Measurements from ENCODE around the gene PDXK. TPM values are rescaled to one million over a fixed set of nuclear protein-coding genes. Genes with fewer than 3 reads are reported as not detected.

PDXK gene
- total and polyA plus RNA-seq, 2 of the 8 experiments (the other 6 are each of a cell fraction or from before 2014, with no cell fraction given) = 78.0 to 112 TPM

GRCh38 chr21:43694437-43695079, 24.4 kb upstream of the PDXK start:
- no peak overlapping the region for H3K23ac ChIP-seq (ENCODE audit: insufficient read length)
- H4K91ac ChIP-seq (replicated peaks; ENCODE audit: insufficient read length, low read length) = no peak overlapping the region
- TF ChIP-seq RXRA (IDR thresholded peaks at IDR 0.05; ENCODE audit: insufficient read depth, low read depth, low read length) (no peak), KDM4A (IDR thresholded peaks at IDR 0.05; ENCODE audit: low read depth, low read length, severe bottlenecking) (no peak), POU5F1 (IDR thresholded peaks at IDR 0.05; ENCODE audit: low read depth, low read length) (no peak), CHD1 (IDR thresholded peaks at IDR 0.05; ENCODE audit: low read depth, low read length) (no peak), CTCF (IDR thresholded peaks at IDR 0.05; ENCODE audit: control extremely low read depth in 1 of 3, insufficient read depth in 1 of 3, low read depth in 1 of 3, low read length in 3 of 3) (no peak), POLR2A (IDR thresholded peaks at IDR 0.05; ENCODE audit: control extremely low read depth in 1 of 2, low read depth in 2 of 2, low read length in 2 of 2) (no peak), RAD21 (IDR thresholded peaks at IDR 0.05 in 1 of 2, conservative IDR thresholded peaks at IDR 0.05 in 1 of 2; ENCODE audit: low read depth in 2 of 2, low read length in 2 of 2) (no peak)
- H3K56ac ChIP-seq (replicated peaks; ENCODE audit: insufficient read length, low read depth, low read length) = no peak overlapping the region
- FAIRE-seq (no peak), DNase-seq (ENCODE audit: low read depth in 1 of 2, low spot score in 2 of 2) (no peak)
- no peaks in the 10 kb centered on the region for H3K9me3 ChIP-seq (ENCODE audit: insufficient read depth in 2 of 2, low read depth in 1 of 2, low read length in 1 of 2)
- no peak overlapping the region for H3K4me2 ChIP-seq (ENCODE audit: insufficient read depth in 1 of 2, low read depth in 2 of 2, low read length in 2 of 2)
- ChIA-PET POLR2A (ENCODE audit: partially characterized antibody) (interaction anchor here (1.0 to 1.2 kb wide), 4 partner anchors 22 to 34 kb away, joined by 3 to 4 read pairs (median 3); no protein-coding TSS in a partner anchor), CTCF (ENCODE audit: partially characterized antibody) (interaction anchor here (1.1 to 2.6 kb wide), 4 partner anchors 13 to 74 kb away, joined by 3 to 11 read pairs (median 4); no protein-coding TSS in a partner anchor)
- H2AFZ ChIP-seq (ENCODE audit: low read length) = no peak overlapping the region
- H3K18ac ChIP-seq (ENCODE audit: extremely low read depth, low read length) = no peak overlapping the region
- H3K14ac ChIP-seq (ENCODE audit: insufficient read length) = no peak overlapping the region
- 0 out of 2 replicates have a peak, but pooled peaks cover 2% of the 10 kb centered on the region for H3K79me1 ChIP-seq (ENCODE audit: low read depth, low read length)
- no peaks in the 10 kb centered on the region for H3K27me3 ChIP-seq (replicated peaks in 1 of 4; ENCODE audit: control insufficient read depth in 3 of 4, extremely low read depth in 1 of 4, insufficient read depth in 3 of 4, low read length in 3 of 4)
- no peak overlapping the region for H2BK12ac ChIP-seq (ENCODE audit: low read depth, low read length)
- no peak overlapping the region for H4K5ac ChIP-seq (ENCODE audit: insufficient read length, low read depth, low read length)
- H4K8ac ChIP-seq (ENCODE audit: extremely low read depth, insufficient read depth, low read length) = no peak overlapping the region
- no peak overlapping the region for H3K9ac ChIP-seq (replicated peaks in 1 of 4; ENCODE audit: extremely low read depth in 1 of 4, low read depth in 3 of 4, low read length in 3 of 4)
- no peak overlapping the region for H2BK20ac ChIP-seq (ENCODE audit: low read length)
- no peak overlapping the region for H2BK15ac ChIP-seq (ENCODE audit: low read length)
- 94% methylated on average over 27 of the region's 27 CpGs; no CpG with 5 or more reads in 1 of the 2 experiments for WGBS, 2 experiments (ENCODE audit: extremely low coverage in 1 of 2, insufficient coverage in 1 of 2, insufficient read length in 1 of 2, insufficient replicate concordance in 2 of 2, low coverage in 1 of 2, low lambda C conversion rate in 2 of 2, missing lambda C conversion rate in 1 of 2)
- H2AK5ac ChIP-seq (ENCODE audit: low read depth, low read length) = no peak overlapping the region
- H4K20me1 ChIP-seq (replicated peaks in 1 of 2; ENCODE audit: control insufficient read depth in 1 of 2, insufficient read depth in 2 of 2, low read length in 2 of 2) = peaks cover 2 to 8% of the 10 kb centered on the region in 2 experiments
- H3K79me2 ChIP-seq (ENCODE audit: control insufficient read depth in 1 of 2, insufficient read depth in 2 of 2, low read length in 2 of 2) = no peaks in the 10 kb centered on the region
- no peak overlapping the region for H2BK5ac ChIP-seq (ENCODE audit: low read depth, low read length)
- peaks cover 10 to 63% (median 39%) of the 10 kb centered on the region in 4 experiments; a peak in 7 of 8 replicates for H3K36me3 ChIP-seq (ENCODE audit: control insufficient read depth in 2 of 4, insufficient read depth in 4 of 4, low read length in 3 of 4)
- no peak overlapping the region for H3K27ac ChIP-seq (ENCODE audit: low read depth, low read length)
- no peaks in the 10 kb centered on the region for H3K23me2 ChIP-seq (ENCODE audit: low read depth, low read length)
- H3K4ac ChIP-seq (replicated peaks; ENCODE audit: insufficient read length, low read depth, low read length) = no peak overlapping the region
- H3K4me3 ChIP-seq (ENCODE audit: extremely low read depth in 1 of 4, insufficient read depth in 2 of 4, low read depth in 3 of 4, low read length in 4 of 4) = no peak overlapping the region
- no peak overlapping the region for H2BK120ac ChIP-seq (replicated peaks; ENCODE audit: low read depth, low read length)
- H3K4me1 ChIP-seq (replicated peaks in 1 of 4; ENCODE audit: control insufficient read depth in 3 of 4, insufficient read depth in 4 of 4, low read length in 3 of 4) = no peaks in the 10 kb centered on the region

Measured in H1 (cell line).